OCI-LY7 (cell line): ENCODE data around the gene PFKFB4.

Experiments used
- EZH2phosphoT487 ChIP-seq: fragments of 200-600 bp; sonication (generic); IDR thresholded peaks from 2 replicates; pipeline ENCODE4 v1.6.1; 2018; ENCODE audit warnings: low read depth, borderline replicate concordance, mild to moderate bottlenecking, mixed run types, antibody characterized with exemption, low read length, moderate library complexity, mixed read lengths
- TF ChIP-seq, protein P1 (sequence below): fragments of 200-600 bp; sonication (generic); conservative IDR thresholded peaks from 2 replicates; pipeline ENCODE4 v1.5.1; 2014; ENCODE audit warnings: mild to moderate bottlenecking, antibody characterized with exemption, low read length, moderate library complexity, mixed read lengths

DNA sequence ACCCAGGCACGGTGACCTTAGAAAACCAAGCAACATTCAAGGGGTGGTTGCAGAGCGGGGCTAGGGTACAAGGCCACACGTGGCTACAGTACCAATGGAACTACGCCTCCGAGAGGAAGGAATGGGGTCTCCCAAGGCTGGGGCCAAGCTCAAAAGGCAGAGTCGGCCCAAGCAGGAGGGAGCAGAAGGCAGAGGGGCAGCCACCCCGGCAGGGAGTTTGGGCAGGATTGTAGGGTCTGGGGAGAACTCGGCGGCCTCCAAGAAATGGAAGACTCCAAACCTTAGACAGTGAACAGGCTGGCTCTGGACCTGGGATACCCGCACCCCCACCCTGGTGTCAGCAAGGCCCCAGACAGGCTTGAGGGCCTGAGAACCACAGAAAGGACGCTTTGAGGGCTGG, 81.4 kb downstream of the PFKFB4 start:
- TF ChIP-seq, protein P1, sequence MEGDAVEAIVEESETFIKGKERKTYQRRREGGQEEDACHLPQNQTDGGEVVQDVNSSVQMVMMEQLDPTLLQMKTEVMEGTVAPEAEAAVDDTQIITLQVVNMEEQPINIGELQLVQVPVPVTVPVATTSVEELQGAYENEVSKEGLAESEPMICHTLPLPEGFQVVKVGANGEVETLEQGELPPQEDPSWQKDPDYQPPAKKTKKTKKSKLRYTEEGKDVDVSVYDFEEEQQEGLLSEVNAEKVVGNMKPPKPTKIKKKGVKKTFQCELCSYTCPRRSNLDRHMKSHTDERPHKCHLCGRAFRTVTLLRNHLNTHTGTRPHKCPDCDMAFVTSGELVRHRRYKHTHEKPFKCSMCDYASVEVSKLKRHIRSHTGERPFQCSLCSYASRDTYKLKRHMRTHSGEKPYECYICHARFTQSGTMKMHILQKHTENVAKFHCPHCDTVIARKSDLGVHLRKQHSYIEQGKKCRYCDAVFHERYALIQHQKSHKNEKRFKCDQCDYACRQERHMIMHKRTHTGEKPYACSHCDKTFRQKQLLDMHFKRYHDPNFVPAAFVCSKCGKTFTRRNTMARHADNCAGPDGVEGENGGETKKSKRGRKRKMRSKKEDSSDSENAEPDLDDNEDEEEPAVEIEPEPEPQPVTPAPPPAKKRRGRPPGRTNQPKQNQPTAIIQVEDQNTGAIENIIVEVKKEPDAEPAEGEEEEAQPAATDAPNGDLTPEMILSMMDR = no peak
- TF ChIP-seq EZH2phosphoT487 = no peak
